K562 (cell line): ENCODE data around the gene ADCY9. TPM values are rescaled to one million over a fixed set of nuclear protein-coding genes. Genes with fewer than 3 reads are reported as not detected.
A peak's percentile ranks its signal among the peaks of the same experiment; 100 is the strongest.

Source experiments
- ATAC-seq: fragments of 200-7000 bp; cut with Tn5 transposase; 3 replicates; pipeline ENCODE4 v1.9.1; 2020; ENCODE audit warnings: moderate library complexity
- BruUV-seq: library from RNA; stranded (reverse); fragments of 400-500 nt; replicated peaks from 2 replicates; lab custom pipeline; 2021; lab: Mats Ljungman, UMichigan
- CTCF ChIA-PET: fragments of 300-600 bp; formaldehyde crosslinking; extraction: SDS; loops from one replicate; lab custom pipeline; 2021; ENCODE audit warnings: low intra/inter-chr PET ratio; lab: Yijun Ruan, JAX
- POLR2A ChIA-PET: fragments of 300-600, 350-650 bp; sonication (Branson Sonifier 250); formaldehyde crosslinking; extraction: SDS; loops from one replicate; lab custom pipeline; 2021; ENCODE audit warnings: antibody characterized with exemption, inconsistent platforms; lab: Yijun Ruan, JAX
- DNase-seq, 4 experiments: peaks; one replicate each; pipeline versions ENCODE4 v3.0.0 to v3.0.0-alpha.2; 2011 to 2018; ENCODE audit warnings: low spot score in 3 of 4, mixed read lengths in 3 of 4; ENCODE audit errors: extremely low read depth in 1 of 4
- FAIRE-seq: peaks from 2 replicates; lab custom pipeline; 2011; peaks lifted over from hg19 to GRCh38; lab: Jason Lieb, UNC
- H2AFZ ChIP-seq: 2 replicates; pipeline ENCODE4 v1.6.0; 2011; ENCODE audit warnings: low read depth, low read length, control low read depth, inconsistent platforms
- H3K27ac ChIP-seq: fragments of 200-600 bp; 3 replicates; pipeline ENCODE4 v1.8.0; 2011; ENCODE audit warnings: low read depth, mild to moderate bottlenecking, control low read depth, inconsistent platforms, low read length, moderate library complexity, mixed read lengths; ENCODE audit errors: extremely low read depth
- H3K27me3 ChIP-seq, 2 experiments: fragments of 300-600 bp in 1 of 2; 2 replicates in 1 of 2; 3 replicates in 1 of 2; pipeline versions ENCODE4 v1.6.0 to v1.8.0; 2011; ENCODE audit warnings: inconsistent platforms in 2 of 2, low read length in 2 of 2, mild to moderate bottlenecking in 1 of 2, mixed read lengths in 1 of 2, moderate library complexity in 1 of 2; ENCODE audit not compliant: control insufficient read depth in 2 of 2, insufficient read depth in 2 of 2
- H3K36me3 ChIP-seq: fragments of 300-600 bp; 3 replicates; pipeline ENCODE4 v1.8.0; 2011; ENCODE audit warnings: mild to moderate bottlenecking, low read length, inconsistent platforms; ENCODE audit not compliant: control insufficient read depth, insufficient read depth
- H3K4me1 ChIP-seq, 2 experiments: fragments of 200-600 bp in 1 of 2; replicated peaks in 1 of 2; 2 replicates in 1 of 2; 3 replicates in 1 of 2; pipeline versions ENCODE4 v1.5.1 to v1.8.0; 2011; ENCODE audit warnings: inconsistent platforms in 2 of 2, low read length in 2 of 2, mild to moderate bottlenecking in 1 of 2, mixed read lengths in 1 of 2, moderate library complexity in 1 of 2; ENCODE audit not compliant: control insufficient read depth in 2 of 2, insufficient read depth in 2 of 2
- H3K4me2 ChIP-seq: 2 replicates; pipeline ENCODE4 v1.6.1; 2011; ENCODE audit warnings: low read length, control low read depth, inconsistent platforms, mixed read lengths; ENCODE audit not compliant: insufficient read depth
- H3K4me3 ChIP-seq: fragments of 200-600 bp; sonication (generic), shearing (Covaris generic); 2 replicates; pipeline ENCODE4 v1.5.1; 2016; ENCODE audit warnings: control low read depth, inconsistent platforms
- H3K79me2 ChIP-seq: fragments of 200-600 bp; 3 replicates; pipeline ENCODE4 v1.8.0; 2011; ENCODE audit warnings: low read length, inconsistent platforms; ENCODE audit not compliant: control insufficient read depth, insufficient read depth
- H3K9ac ChIP-seq, 2 experiments: 2 replicates each; pipeline versions ENCODE4 v1.6.0 to v1.6.1; 2011; ENCODE audit warnings: low read depth in 2 of 2, low read length in 2 of 2, control low read depth in 1 of 2, inconsistent platforms in 1 of 2, mild to moderate bottlenecking in 1 of 2, mixed read lengths in 1 of 2; ENCODE audit not compliant: insufficient read depth in 1 of 2
- H3K9me1 ChIP-seq: one replicate; pipeline ENCODE4 v1.6.0; 2011; ENCODE audit warnings: inconsistent platforms, mild to moderate bottlenecking, low read length, moderate library complexity; ENCODE audit not compliant: control insufficient read depth, insufficient read depth
- H3K9me3 ChIP-seq: replicated peaks from 2 replicates; pipeline ENCODE4 v1.5.1; 2011; ENCODE audit warnings: low read depth, low read length, inconsistent platforms; ENCODE audit not compliant: control insufficient read depth, insufficient read depth
- H4K20me1 ChIP-seq: replicated peaks from 2 replicates; pipeline ENCODE4 v1.6.1; 2011; ENCODE audit warnings: low read length, inconsistent platforms, mixed read lengths; ENCODE audit not compliant: control insufficient read depth, insufficient read depth
- HEY1 ChIP-seq: fragments of 250-450 bp; sonication (Bioruptor Pico); IDR thresholded peaks from 2 replicates; pipeline ENCODE4 v1.5.0; 2020; ENCODE audit warnings: mild to moderate bottlenecking, moderate library complexity, borderline replicate concordance
- PHF21A ChIP-seq: fragments of 450-650 bp; IDR thresholded peaks from 2 replicates; pipeline ENCODE4 v1.6.1; 2017; ENCODE audit warnings: low read depth, borderline replicate concordance
- RNF219 ChIP-seq: fragments of 250-450 bp; sonication (Bioruptor Pico); IDR thresholded peaks from 2 replicates; pipeline ENCODE4 v1.5.0; 2022; ENCODE audit warnings: mild to moderate bottlenecking
- SFPQ ChIP-seq: fragments of 200-400 bp; formaldehyde crosslinking; IDR thresholded peaks from 2 replicates; pipeline ENCODE4 v1.6.1; 2017; ENCODE audit warnings: mild to moderate bottlenecking, low read depth, low read length, moderate library complexity
- STAG1 ChIP-seq: sonication (generic); formaldehyde crosslinking; IDR thresholded peaks from 2 replicates; pipeline ENCODE4 v1.5.0; 2020; ENCODE audit warnings: missing genetic modification reagents, borderline replicate concordance
- STAT5B ChIP-seq: fragments of 250-450 bp; sonication (Bioruptor Pico); IDR thresholded peaks from 2 replicates; pipeline ENCODE4 v1.8.0; 2021; ENCODE audit warnings: mild to moderate bottlenecking, inconsistent platforms
- TFAP4 ChIP-seq: sonication (generic); formaldehyde crosslinking; IDR thresholded peaks from 2 replicates; pipeline ENCODE4 v1.8.0; 2022; ENCODE audit warnings: missing genetic modification reagents, mild to moderate bottlenecking, moderate library complexity, borderline replicate concordance
- ZBTB33 ChIP-seq: sonication (generic); formaldehyde crosslinking; IDR thresholded peaks from 2 replicates; pipeline ENCODE4 v1.8.1; 2023; ENCODE audit warnings: mild to moderate bottlenecking, missing genetic modification reagents
- ZNF121 ChIP-seq: sonication (generic); formaldehyde crosslinking; conservative IDR thresholded peaks from 2 replicates; pipeline ENCODE4 v1.8.0; 2022; ENCODE audit warnings: missing genetic modification reagents
- WGBS: fragments of 100-300 bp; shearing (Covaris generic); methylation state at CpG from one replicate; pipeline ENCODE4 v1.1.6; 2016; ENCODE audit warnings: low coverage, mixed read lengths; ENCODE audit not compliant: insufficient coverage; ENCODE audit errors: missing lambda C conversion rate; 5-methylcytosine and 5-hydroxymethylcytosine counted together
- in situ Hi-C: fragments of 300-500 bp; cut with MboI; formaldehyde crosslinking; loops from 4 replicates; pipeline ENCODE4 v1.15.0; 2018; ENCODE audit warnings: inconsistent platforms, mixed read lengths
- intact Hi-C: fragments of 100-400 bp; cut with micrococcal nuclease; formaldehyde crosslinking; loops from 2 replicates; pipeline ENCODE4 v1.14.2; 2022
- polyA plus RNA-seq, 8 experiments: library from polyadenylated mRNA; depleted of rRNA in 4 of 8; stranded (reverse) in 5 of 8; unstranded in 3 of 8; fragments of >200 nt; fragmentation: Nextera tagmentation in 2 of 8; fragmentation: Illumina TruSeq in 1 of 8; extraction: Ambion mirVana in 2 of 8; extraction: Trizol in 1 of 8; gene quantifications; 2 replicates each; pipeline versions ENCODE4 v1.2.1 to v1.2.3, GENCODE V29; 2011 to 2014; ENCODE audit warnings: inconsistent platforms in 1 of 8, missing spikeins in 1 of 8
- total RNA-seq, 7 experiments: library from RNA; depleted of rRNA in 6 of 7; stranded (reverse); fragments of >200 nt in 6 of 7; fragmentation: Illumina TruSeq in 2 of 7; extraction: Trizol in 2 of 7; gene quantifications; 2 replicates each; pipeline versions ENCODE4 v1.2.1 to v1.2.3, GENCODE V29; 2011 to 2021; ENCODE audit warnings: low replicate concordance in 1 of 7

Gene ADCY9
- total and polyA plus RNA-seq, 9 of the 15 experiments (the other 6 are each of a cell fraction or from before 2014, with no cell fraction given) = 0.03 to 0.29 (median 0.17) TPM

- no peak for TF ChIP-seq SFPQ
- TF ChIP-seq, all 486 proteins: peak for 0
Measured at GRCh38 chr16:4135537-4135936, 19.3 kb upstream of the ADCY9 start (continued).

GRCh38 chr16:4133897-4134372, 17.7 kb upstream of the ADCY9 start:
- POLR2A ChIA-PET = interaction anchor here (0.6 to 0.7 kb wide), 4 partner anchors 14 to 142 kb away, joined by 3 to 4 read pairs (median 3); no protein-coding TSS in a partner anchor
- FAIRE-seq (no peak), DNase-seq (no peak)
- no peak overlapping the region for H2AFZ ChIP-seq
- H3K79me2 ChIP-seq = no peaks in the 10 kb centered on the region
- H3K27ac ChIP-seq = no peak overlapping the region
- H3K4me2 ChIP-seq = no peak overlapping the region
- CTCF ChIA-PET = no interaction called here
- H3K9me3 ChIP-seq = no peaks in the 10 kb centered on the region
- no peaks in the 10 kb centered on the region for H3K9me1 ChIP-seq
- no peak for TF ChIP-seq STAT5B (CRISPR knock-in tag)
- TF ChIP-seq ZNF121 = no peak
- TF ChIP-seq RNF219 (CRISPR knock-in tag) = no peak
- no peak for TF ChIP-seq PHF21A
- TF ChIP-seq HEY1 = no peak
- no peak for TF ChIP-seq STAG1
- no peak for TF ChIP-seq TFAP4
- TF ChIP-seq ZBTB33 (CRISPR knock-in tag) = no peak
- TF ChIP-seq, all 486 proteins: peak for 0
- no peaks in the 10 kb centered on the region for H3K4me1 ChIP-seq
- H3K36me3 ChIP-seq = no peaks in the 10 kb centered on the region
- in situ Hi-C loops (no loop called here), intact Hi-C loops (no loop called here)
- BruUV-seq = no TSS peak
- peaks cover 27 to 63% of the 10 kb centered on the region in 2 experiments; a peak in 3 of 5 replicates for H3K27me3 ChIP-seq
- no peak for ATAC-seq
- no peaks in the 10 kb centered on the region; the same call in 1 of the 2 replicates for H4K20me1 ChIP-seq
- 12% methylated on average over 10 of the region's 10 CpGs for WGBS
- no peak overlapping the region for H3K4me3 ChIP-seq
- H3K9ac ChIP-seq = peak overlapping the region in 1 of 2 experiments; percentile 35; a peak in 1 of 4 replicates
